ENCODE results near the gene BTBD6.

Gene BTBD6

DNA sequence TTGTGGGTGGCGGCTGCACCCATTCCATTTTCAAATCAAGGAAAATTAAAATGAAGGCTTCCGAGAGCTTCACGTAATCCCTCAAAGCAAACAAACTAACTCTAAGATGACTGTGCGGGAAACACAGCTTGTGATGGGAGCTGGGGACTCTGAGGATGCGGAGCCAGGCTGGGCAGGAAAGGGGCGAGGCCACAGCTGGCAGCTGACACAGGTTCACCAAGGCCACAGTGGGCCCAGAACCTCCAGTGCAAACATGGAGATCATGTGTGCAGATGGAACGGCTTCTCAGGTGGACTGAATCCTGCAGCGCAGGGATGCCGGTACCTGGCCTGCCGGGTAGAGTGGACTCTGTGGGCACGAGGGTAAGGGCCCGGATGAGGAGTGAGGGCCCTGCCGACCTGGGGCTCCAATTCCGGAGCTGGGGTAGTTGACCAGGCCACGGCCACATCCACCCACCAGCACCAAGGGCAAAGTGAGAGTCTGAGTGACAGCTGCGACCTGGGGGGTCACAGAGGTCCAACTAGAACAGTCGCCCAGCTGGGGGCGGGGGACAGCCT is 19.2 kb upstream of the BTBD6 start:
- no peak for DNase-seq

DNA sequence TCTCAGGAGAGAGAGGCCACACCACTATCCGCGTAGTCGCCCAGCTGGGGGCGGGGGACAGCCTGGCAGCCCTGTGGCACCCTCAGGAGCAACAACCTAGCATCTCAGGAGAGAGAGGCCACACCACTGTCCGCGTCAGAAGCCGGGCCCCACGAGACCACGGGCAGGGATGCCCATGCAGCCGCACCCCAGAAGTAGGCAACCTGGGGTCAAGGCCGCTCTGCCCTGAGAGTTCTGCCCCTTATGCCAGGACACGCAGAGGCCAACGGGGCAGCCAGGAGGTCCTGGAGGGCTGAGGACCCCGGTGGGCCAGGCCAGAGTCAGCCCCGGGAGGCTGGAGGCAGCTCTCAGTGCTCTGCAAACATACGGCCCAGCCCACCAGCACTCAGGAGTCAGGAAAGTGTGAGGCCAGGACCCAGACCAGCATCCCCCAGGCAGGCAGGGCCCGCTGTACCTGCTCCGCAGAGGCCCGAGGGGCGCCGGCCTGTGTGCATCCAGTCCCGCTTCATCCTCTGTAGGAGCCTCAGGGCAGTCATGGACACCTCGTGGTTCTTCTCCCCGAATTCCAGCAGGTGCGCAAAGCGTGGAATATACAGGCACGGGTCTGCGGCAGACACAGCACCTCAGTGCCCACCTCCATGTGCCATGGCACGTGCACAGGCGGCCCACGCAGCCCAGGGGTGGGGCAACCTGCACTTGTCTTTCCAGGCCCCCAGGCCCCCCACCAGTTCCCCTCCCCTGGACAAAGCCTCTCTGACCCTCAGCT is 7.3 kb upstream of the BTBD6 start:
- no peak for DNase-seq

- DNase-seq, result no peak
Measured at GRCh38 chr14:105241641-105242040, 6.7 kb upstream of the BTBD6 start.

DNA sequence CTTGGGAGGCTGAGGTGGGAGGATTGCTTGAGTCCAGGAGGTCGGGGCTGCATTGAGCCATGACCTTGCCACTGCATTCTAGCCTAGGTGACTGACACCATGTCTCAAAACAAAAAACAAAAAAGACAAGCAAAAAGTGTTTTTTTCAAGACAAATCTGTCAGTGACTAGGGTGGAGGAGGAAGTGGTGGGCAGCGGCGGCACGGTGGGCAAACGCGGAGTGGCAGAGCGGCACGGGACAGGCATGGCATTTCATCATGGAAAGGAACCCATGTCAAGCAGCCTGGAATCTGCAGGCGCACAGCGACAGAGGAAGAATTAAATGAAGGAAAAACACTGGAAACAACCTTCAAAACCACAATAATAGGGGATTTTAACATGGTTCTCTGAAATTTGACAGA is 4.0 kb upstream of the BTBD6 start:
- no peak for DNase-seq

DNA sequence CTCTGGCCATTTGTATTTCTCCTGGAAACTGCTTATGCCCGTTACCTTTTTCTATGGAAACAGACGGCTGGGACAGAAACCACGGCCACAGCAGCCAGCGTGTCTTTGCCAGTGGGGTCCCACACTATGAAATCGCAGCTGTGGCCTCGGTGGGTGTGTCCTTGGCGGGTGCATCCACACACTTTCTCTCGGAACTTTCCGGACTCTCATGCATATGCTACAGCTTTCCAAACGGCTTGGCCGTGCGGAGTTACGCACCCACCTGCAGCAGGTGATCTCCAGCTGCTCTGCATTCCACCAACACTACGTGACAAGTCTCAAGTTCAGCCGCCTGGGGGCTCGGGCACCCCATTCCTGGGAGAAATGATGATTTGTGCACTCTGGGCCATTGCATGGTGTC is 1.3 kb upstream of the BTBD6 start:
- DNase-seq, result no peak

DNA sequence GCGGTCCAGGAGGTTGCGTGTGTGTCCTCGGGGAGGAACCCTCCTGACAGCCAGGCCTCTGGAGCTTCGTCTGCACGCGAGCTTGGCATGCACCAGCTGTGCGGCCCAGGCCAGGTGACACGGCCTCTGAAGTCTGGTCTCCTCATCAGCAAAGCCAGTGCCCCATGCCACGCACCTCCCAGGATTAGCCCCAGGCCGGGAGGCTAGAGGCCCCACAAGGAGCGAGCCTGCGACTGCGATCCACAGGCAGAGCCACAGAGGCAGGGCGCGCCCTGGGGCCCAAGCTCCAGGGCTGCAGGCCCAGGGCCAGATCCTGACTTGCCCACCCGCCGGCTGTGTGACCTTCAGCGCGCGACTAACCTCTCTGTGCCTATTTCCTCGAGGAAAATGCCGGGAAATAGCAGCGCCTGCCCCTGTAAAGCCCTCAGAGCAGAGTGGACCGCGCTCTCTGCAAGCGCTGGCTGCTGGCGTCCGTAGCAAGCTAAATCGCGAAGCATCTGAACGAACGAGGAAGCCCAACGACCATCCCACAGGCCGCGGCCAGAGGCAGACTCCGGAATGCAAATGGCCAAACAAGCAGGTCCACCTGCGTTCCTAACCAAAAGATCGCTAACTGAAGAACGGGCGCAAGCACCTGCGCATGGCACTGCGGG is 492 bp upstream of the BTBD6 start:
- DNase-seq, result no peak

DNA sequence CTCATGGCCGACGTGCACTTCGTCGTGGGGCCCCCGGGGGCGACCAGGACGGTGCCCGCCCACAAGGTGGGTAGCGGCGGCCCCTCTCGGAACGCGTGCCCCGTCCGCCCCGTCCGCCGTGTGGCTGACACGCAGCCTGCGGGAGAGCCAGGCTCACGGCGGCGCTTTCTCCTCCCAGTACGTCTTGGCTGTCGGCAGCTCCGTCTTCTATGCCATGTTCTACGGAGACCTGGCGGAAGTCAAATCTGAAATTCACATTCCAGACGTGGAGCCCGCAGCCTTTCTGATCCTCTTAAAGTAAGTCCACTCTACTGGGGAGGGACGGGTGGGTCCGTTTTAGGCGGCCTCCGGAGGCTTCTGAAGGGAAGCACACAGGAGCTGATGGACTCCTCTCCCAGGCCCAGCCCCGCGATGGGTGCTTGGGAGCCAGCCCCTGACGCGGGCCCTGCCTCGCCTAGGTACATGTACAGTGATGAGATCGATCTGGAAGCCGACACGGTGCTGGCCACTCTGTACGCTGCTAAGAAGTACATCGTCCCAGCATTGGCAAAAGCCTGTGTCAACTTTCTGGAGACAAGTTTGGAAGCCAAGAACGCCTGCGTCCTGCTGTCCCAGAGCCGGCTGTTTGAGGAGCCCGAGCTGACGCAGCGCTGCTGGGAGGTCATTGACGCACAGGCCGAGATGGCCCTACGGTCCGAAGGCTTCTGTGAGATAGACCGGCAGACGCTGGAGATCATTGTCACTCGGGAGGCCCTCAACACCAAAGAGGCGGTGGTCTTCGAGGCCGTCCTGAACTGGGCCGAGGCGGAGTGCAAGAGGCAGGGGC is 1.1 kb downstream of the BTBD6 start:
- peak in 6 of 58 donors; percentile 22 to 74 (median 38) for DNase-seq

- no peak for DNase-seq
Measured at GRCh38 chr14:105250008-105250366, 1.7 kb downstream of the BTBD6 start.

DNA sequence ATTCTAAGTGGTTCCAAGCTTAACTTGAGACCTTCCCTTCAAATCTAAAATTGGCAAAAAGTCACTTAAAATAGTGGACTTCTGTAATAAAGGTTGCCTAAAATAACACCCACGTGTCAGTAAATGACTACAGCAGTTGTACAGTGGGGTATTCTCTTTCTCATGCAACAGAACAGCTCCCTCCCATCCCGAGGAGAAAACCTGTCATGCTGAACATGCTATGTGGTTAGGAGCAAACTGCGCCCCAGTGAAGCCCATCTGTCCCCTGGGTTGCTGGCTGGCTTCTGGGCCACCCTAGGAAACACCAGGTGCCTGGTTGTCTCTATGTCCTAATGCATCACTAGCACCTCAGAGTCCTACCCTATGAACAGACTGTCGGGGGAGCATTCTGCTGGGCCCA is 2.7 kb downstream of the BTBD6 start:
- DNase-seq, result no peak

- DNase-seq, result no peak
Measured at GRCh38 chr14:105251920-105252319, 3.6 kb downstream of the BTBD6 start.

GRCh38 chr14:105252552-105253328 is 4.4 kb downstream of the BTBD6 start:
- no peak for DNase-seq

DNA sequence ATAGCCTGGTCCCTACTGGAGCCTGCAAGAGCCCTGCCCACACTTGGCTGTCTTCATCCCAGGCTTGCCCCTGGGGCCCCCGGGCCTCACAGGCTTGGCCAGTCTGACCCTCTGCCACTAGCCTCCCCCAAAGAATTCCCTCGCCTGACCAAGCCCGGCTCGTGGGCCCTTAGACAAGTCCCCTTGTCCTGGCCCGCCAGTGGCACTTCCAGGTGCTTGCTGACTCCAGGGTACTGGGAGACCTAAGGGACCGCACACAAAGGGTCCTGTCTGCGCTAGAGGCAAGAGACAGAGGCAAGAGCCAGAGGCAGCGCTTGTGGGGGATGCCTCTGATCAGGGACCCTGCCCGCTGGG is 5.0 kb downstream of the BTBD6 start:
- DNase-seq, result no peak

- no peak for DNase-seq
Measured at GRCh38 chr14:105255021-105255507, 6.7 kb downstream of the BTBD6 start.

DNA sequence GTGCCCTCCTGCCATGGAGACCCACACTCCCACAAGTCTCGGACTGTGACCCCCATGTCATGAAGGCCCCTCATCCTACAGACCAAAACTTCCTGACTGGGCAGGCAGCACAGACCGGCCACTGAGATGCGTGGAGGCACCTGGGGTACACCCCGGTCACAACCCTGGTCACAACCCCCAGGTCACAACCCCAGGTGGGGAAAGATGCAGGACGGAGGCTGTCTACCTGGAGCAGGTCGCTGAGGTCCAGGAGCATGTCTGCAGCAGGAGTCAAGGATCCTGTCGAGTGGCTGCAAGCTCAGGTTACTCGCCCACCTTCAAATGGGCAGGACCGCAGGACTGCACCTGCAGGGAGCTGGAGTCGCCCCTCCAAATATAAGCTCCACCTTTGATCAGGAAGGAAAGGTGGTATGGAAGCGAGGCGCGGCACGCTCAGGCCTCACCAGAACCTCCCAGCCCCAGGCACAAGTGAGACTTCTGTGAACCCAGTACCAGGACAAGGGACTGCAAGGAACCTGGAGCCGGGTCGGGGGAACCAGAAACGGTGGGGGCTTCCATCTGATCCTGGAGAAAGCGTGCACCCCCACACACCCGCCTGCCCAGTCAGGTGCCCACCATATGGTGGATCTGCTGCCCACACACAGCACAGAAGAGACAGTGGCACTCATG is 8.1 kb downstream of the BTBD6 start:
- DNase-seq, result no peak

GRCh38 chr14:105257464-105257863 is 9.1 kb downstream of the BTBD6 start:
- DNase-seq, result no peak

GRCh38 chr14:105258846-105259245 is 10.5 kb downstream of the BTBD6 start:
- DNase-seq, result no peak

DNA sequence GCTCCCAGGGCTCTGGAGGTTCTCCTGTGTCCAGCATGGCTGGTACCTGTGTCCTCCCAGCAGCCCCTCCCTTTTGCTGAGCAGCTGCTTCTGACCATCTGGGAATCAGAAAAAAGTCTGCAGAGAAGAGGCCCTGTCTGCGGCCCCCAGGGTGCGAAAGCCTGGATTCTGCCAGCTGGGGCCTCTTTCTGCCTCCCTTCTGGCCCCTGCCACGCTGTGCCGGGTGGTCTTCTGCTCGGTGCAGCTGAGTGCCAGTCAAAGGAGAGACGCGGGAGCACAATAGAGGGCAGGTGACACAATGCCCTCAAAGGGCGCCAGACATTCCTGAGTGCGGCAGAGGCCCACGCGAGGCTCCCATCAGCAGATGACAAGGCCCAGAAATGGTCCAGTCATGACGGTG is 12.6 kb downstream of the BTBD6 start:
- no peak for DNase-seq

GRCh38 chr14:105261781-105262180 is 13.4 kb downstream of the BTBD6 start:
- DNase-seq, result no peak

DNA sequence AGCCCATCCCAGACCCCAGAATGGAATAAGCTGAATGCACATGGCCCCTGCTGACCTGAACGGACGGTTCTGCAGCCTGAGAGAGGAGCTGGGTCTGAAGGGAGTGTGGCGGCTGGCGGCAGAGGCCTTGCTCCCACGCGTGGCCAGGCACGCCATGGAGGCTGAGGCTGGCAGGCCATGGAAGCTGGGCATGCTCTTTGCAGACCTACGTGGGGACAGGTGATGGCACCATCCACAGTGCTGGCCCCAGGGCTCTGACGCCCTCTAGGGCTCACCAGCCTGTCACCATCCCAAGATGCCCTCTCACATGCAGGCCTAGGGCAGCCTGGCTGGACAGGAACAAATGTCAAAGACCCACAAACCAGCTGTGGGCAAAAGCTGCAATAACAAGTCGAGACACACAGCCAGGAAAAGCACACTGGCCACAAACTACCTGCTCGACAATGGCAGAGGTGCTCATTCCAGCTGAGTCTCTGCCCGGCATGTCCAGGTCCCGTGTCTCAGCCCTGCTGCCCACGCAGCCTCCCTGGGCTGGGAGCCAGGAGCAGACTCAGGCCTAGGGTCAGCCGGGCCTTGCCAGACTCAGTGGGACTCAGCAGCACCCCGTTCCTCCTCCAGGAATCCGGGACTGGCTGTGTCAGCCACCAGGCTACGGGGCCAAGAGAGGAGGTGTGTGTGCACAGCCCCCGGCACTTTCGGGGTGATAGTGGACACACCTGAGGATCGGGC is 19.7 kb downstream of the BTBD6 start:
- DNase-seq, result no peak
